Ishikawa (cell line): ENCODE data around the gene ZNF555.

Experiments used
- CEBPB ChIP-seq: IDR thresholded peaks from 2 replicates; pipeline ENCODE4 v1.6.1; 2012
- CREB1 ChIP-seq: IDR thresholded peaks from 2 replicates; pipeline ENCODE4 v1.6.1; 2012; ENCODE audit warnings: low read depth
- EGR1 ChIP-seq: IDR thresholded peaks from 2 replicates; pipeline ENCODE4 v1.6.1; 2012
- EP300 ChIP-seq: IDR thresholded peaks from 2 replicates; pipeline ENCODE4 v1.6.1; 2012; ENCODE audit warnings: borderline replicate concordance
- FOXM1 ChIP-seq: IDR thresholded peaks from 2 replicates; pipeline ENCODE4 v1.6.1; 2012; ENCODE audit warnings: low read depth, borderline replicate concordance
- NFIC ChIP-seq: IDR thresholded peaks from 2 replicates; pipeline ENCODE4 v1.6.1; 2012
- RAD21 ChIP-seq: IDR thresholded peaks from 2 replicates; pipeline ENCODE4 v1.6.1; 2012; ENCODE audit warnings: low read depth
- TAF1 ChIP-seq: IDR thresholded peaks from 2 replicates; pipeline ENCODE4 v1.6.1; 2012; ENCODE audit warnings: low read depth, mild to moderate bottlenecking
- TCF12 ChIP-seq: IDR thresholded peaks from 2 replicates; pipeline ENCODE4 v1.6.1; 2012; ENCODE audit warnings: low read depth
- TEAD4 ChIP-seq: IDR thresholded peaks from 2 replicates; pipeline ENCODE4 v1.6.1; 2012
- YY1 ChIP-seq: IDR thresholded peaks from 2 replicates; pipeline ENCODE4 v1.6.1; 2012; ENCODE audit warnings: low read depth
- ZBTB7A ChIP-seq: IDR thresholded peaks from 2 replicates; pipeline ENCODE4 v1.6.1; 2012; ENCODE audit warnings: low read depth
- TF ChIP-seq, protein P1 (sequence below): IDR thresholded peaks from 2 replicates; pipeline ENCODE4 v1.6.1; 2012
- TF ChIP-seq, protein P2 (sequence below): IDR thresholded peaks from 2 replicates; pipeline ENCODE4 v1.6.1; 2012
- TF ChIP-seq, protein P3 (sequence below): IDR thresholded peaks from 2 replicates; pipeline ENCODE4 v1.6.1; 2012; ENCODE audit warnings: low read depth, mild to moderate bottlenecking

The ZNF555 gene

DNA sequence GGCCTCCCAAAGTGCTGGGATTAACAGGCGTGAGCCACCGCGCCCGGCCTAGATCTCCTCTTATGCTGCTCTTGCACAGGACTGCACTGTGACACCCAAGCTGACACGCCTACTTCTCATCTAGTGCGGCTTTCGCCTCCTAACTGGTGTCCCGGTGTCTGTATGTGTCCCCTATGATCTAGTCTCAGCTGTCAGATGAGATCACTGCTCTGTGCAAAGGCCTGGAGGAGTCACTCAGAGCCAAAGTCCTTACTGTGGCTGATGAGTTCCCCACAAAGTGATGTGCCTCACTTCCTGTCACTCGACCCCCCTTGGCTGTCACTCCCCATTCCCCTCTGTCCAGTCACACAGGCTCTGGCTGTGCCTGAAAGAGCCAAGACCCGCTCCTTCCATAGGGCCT lies 28.3 kb downstream of the ZNF555 start:
- TF ChIP-seq RAD21, result no peak
- no peak for TF ChIP-seq NFIC
- no peak for TF ChIP-seq ZBTB7A
- TF ChIP-seq TEAD4, result no peak
- TF ChIP-seq, protein P1, sequence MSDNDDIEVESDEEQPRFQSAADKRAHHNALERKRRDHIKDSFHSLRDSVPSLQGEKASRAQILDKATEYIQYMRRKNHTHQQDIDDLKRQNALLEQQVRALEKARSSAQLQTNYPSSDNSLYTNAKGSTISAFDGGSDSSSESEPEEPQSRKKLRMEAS, result no peak
- TF ChIP-seq EGR1, result no peak
- no peak for TF ChIP-seq EP300
- TF ChIP-seq, protein P2, sequence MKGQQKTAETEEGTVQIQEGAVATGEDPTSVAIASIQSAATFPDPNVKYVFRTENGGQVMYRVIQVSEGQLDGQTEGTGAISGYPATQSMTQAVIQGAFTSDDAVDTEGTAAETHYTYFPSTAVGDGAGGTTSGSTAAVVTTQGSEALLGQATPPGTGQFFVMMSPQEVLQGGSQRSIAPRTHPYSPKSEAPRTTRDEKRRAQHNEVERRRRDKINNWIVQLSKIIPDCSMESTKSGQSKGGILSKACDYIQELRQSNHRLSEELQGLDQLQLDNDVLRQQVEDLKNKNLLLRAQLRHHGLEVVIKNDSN, result no peak
- no peak for TF ChIP-seq CREB1
- TF ChIP-seq TAF1, result no peak
- no peak for TF ChIP-seq FOXM1
- TF ChIP-seq, protein P3, sequence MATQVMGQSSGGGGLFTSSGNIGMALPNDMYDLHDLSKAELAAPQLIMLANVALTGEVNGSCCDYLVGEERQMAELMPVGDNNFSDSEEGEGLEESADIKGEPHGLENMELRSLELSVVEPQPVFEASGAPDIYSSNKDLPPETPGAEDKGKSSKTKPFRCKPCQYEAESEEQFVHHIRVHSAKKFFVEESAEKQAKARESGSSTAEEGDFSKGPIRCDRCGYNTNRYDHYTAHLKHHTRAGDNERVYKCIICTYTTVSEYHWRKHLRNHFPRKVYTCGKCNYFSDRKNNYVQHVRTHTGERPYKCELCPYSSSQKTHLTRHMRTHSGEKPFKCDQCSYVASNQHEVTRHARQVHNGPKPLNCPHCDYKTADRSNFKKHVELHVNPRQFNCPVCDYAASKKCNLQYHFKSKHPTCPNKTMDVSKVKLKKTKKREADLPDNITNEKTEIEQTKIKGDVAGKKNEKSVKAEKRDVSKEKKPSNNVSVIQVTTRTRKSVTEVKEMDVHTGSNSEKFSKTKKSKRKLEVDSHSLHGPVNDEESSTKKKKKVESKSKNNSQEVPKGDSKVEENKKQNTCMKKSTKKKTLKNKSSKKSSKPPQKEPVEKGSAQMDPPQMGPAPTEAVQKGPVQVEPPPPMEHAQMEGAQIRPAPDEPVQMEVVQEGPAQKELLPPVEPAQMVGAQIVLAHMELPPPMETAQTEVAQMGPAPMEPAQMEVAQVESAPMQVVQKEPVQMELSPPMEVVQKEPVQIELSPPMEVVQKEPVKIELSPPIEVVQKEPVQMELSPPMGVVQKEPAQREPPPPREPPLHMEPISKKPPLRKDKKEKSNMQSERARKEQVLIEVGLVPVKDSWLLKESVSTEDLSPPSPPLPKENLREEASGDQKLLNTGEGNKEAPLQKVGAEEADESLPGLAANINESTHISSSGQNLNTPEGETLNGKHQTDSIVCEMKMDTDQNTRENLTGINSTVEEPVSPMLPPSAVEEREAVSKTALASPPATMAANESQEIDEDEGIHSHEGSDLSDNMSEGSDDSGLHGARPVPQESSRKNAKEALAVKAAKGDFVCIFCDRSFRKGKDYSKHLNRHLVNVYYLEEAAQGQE, result no peak
- no peak for TF ChIP-seq YY1
- no peak for TF ChIP-seq TCF12
- no peak for TF ChIP-seq CEBPB

DNA sequence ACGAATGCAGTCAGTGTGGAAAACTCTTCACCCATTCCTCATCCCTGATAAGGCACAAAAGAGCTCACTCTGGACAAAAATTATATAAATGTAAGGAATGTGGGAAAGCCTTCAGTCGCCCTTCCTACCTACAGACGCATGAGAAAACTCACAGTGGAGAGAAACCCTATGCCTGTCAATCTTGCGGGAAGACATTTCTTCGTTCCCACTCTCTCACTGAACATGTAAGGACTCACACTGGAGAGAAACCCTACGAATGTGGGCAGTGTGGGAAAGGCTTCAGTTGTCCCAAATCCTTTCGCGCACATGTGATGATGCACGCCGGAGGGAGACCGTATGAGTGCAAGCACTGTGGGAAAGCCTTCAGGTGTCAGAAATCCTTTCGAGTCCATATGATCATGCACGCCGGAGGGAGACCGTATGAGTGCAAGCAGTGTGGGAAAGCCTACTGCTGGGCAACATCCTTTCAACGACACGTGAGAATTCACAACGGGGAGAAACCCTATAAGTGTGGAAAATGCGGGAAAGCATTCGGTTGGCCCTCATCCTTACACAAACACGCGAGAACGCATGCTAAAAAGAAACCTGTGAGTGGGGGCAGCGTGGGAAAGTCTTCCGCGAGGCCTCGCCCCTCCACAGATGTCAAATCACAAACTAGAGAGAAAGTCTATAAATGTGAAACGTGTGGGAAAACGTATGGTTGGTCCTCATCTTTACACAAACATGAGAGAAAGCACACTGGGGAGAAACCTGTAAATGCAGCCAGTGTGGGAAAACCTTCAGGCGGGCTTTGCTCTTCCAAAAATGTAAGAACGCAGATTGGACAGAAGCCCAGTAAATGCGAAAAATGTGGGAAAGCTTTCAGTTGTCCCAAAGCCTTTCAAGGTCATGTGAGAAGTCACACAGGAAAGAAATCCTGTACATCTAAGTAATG lies 36.4 kb downstream of the ZNF555 start:
- TF ChIP-seq, protein P1, result no peak
- TF ChIP-seq, protein P2, result peak; percentile 15; the same call in 1 of the 2 replicates
- TF ChIP-seq FOXM1 (no peak), NFIC (no peak), TAF1 (no peak), YY1 (no peak), TCF12 (0 out of 2 replicates have a peak, but pooled peaks have one; percentile 28), TEAD4 (0 out of 2 replicates have a peak, but pooled peaks have one; percentile 19), EGR1 (no peak), ZBTB7A (no peak)
- TF ChIP-seq, protein P3, result no peak

DNA sequence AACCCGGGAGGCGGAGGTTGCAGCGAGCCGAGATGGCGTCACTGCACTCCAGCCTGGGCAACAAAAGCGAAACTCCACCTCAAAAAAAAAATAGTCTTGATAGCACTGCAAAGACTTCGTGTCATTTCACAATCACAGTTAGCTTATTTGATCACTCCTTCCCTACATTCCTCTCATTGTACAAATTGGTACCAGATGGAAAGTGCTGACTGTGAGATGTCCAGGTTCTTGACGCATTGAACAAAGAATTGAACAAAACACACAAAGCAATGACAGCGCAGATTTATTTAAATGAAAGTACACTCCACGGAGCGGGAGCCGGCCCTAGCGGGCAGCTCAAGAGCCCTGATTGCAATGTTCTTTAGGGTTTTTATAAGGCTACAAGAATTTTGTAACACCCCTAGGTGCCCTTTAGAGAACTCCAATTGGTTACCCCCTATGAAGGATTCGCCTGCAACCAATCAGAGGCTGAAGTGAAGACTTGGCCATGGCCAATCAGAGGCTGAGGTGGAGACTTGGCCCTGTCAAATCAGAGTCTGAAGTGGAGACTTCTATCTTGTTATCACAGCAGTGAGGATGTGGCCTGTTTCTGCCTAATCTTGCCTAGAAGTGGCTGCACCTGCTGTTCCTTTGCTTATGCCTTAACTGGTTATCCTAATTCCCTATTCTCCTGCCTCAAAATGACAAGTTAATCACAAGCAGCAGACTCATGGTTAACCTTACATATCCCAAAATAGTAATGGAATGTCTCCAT lies 42.6 kb downstream of the ZNF555 start:
- TF ChIP-seq TCF12, result no peak
- TF ChIP-seq, protein P2, result no peak
- no peak for TF ChIP-seq EGR1
- no peak for TF ChIP-seq EP300
- TF ChIP-seq CREB1, result no peak
- TF ChIP-seq, protein P3, result no peak
